H1 (cell line): Measurements from ENCODE around the gene AHR. TPM values are rescaled to one million over a fixed set of nuclear protein-coding genes. Genes with fewer than 3 reads are reported as not detected.

Experiments used
- CTCF ChIA-PET: fragments of 300-600 bp; sonication (Branson Sonifier 250); formaldehyde crosslinking; loops from one replicate; lab custom pipeline; 2021; ENCODE audit not compliant: partially characterized antibody; lab: Charles Lee
- POLR2A ChIA-PET: fragments of 300-600 bp; sonication (Branson Sonifier 250); formaldehyde crosslinking; loops from one replicate; lab custom pipeline; 2021; ENCODE audit warnings: inconsistent platforms; ENCODE audit not compliant: partially characterized antibody; lab: Charles Lee
- DNase-seq, 2 experiments: peaks; one replicate each; pipeline versions ENCODE4 v3.0.0 to v3.0.0-alpha.2; 2010 to 2022; ENCODE audit warnings: low spot score in 2 of 2, low read depth in 1 of 2, mixed read lengths in 1 of 2
- FAIRE-seq: peaks from 2 replicates; lab custom pipeline; 2011; peaks lifted over from hg19 to GRCh38; lab: Jason Lieb, UNC
- H2AFZ ChIP-seq: 2 replicates; pipeline ENCODE4 v1.8.1; 2012; ENCODE audit warnings: low read length, inconsistent platforms
- H2AK5ac ChIP-seq: 2 replicates; pipeline ENCODE4 v1.6.1; 2013; ENCODE audit warnings: low read depth, low read length
- H2BK120ac ChIP-seq: replicated peaks from 2 replicates; pipeline ENCODE3; 2013; ENCODE audit warnings: low read depth, low read length, inconsistent platforms
- H2BK12ac ChIP-seq: 2 replicates; pipeline ENCODE4 v1.6.1; 2013; ENCODE audit warnings: low read depth, low read length
- H2BK15ac ChIP-seq: 2 replicates; pipeline ENCODE4 v1.6.1; 2013; ENCODE audit warnings: low read length
- H2BK20ac ChIP-seq: 2 replicates; pipeline ENCODE4 v1.6.1; 2013; ENCODE audit warnings: low read length
- H2BK5ac ChIP-seq: 2 replicates; pipeline ENCODE4 v1.6.1; 2013; ENCODE audit warnings: low read depth, low read length
- H3K14ac ChIP-seq: 2 replicates; pipeline ENCODE4 v1.6.1; 2013; ENCODE audit warnings: inconsistent platforms; ENCODE audit not compliant: insufficient read length
- H3K18ac ChIP-seq: 2 replicates; pipeline ENCODE4 v1.6.1; 2013; ENCODE audit warnings: low read length; ENCODE audit errors: extremely low read depth
- H3K23ac ChIP-seq: 2 replicates; pipeline ENCODE4 v1.6.1; 2013; ENCODE audit warnings: inconsistent platforms; ENCODE audit not compliant: insufficient read length
- H3K23me2 ChIP-seq: 2 replicates; pipeline ENCODE4 v1.6.1; 2013; ENCODE audit warnings: low read depth, low read length
- H3K27ac ChIP-seq: 2 replicates; pipeline ENCODE4 v1.6.1; 2011; ENCODE audit warnings: low read depth, low read length, inconsistent platforms
- H3K27me3 ChIP-seq, 4 experiments: replicated peaks in 1 of 4; 1 replicate in 1 of 4; 2 replicates in 3 of 4; pipeline versions ENCODE4 v1.6.1 to v1.8.1; 2011 to 2013; ENCODE audit warnings: low read length in 3 of 4, mild to moderate bottlenecking in 3 of 4, inconsistent platforms in 2 of 4, mixed read lengths in 2 of 4, moderate library complexity in 1 of 4; ENCODE audit not compliant: control insufficient read depth in 3 of 4, insufficient read depth in 3 of 4; ENCODE audit errors: extremely low read depth in 1 of 4
- H3K36me3 ChIP-seq, 4 experiments: 2 replicates each; pipeline versions ENCODE4 v1.6.1 to v1.8.1; 2011 to 2013; ENCODE audit warnings: mild to moderate bottlenecking in 4 of 4, low read length in 3 of 4, moderate library complexity in 2 of 4, control low read depth in 1 of 4, inconsistent platforms in 1 of 4; ENCODE audit not compliant: insufficient read depth in 4 of 4, control insufficient read depth in 2 of 4
- H3K4ac ChIP-seq: replicated peaks from 2 replicates; pipeline ENCODE3; 2013; ENCODE audit warnings: low read length, low read depth, mixed read lengths, inconsistent platforms; ENCODE audit not compliant: insufficient read length
- H3K4me1 ChIP-seq, 4 experiments: replicated peaks in 1 of 4; 1 replicate in 1 of 4; 2 replicates in 3 of 4; pipeline versions ENCODE4 v1.6.1 to v1.8.1; 2011 to 2013; ENCODE audit warnings: low read length in 3 of 4, inconsistent platforms in 2 of 4, mixed read lengths in 1 of 4; ENCODE audit not compliant: insufficient read depth in 4 of 4, control insufficient read depth in 3 of 4
- H3K4me2 ChIP-seq, 2 experiments: 2 replicates each; pipeline versions ENCODE4 v1.6.1 to v1.8.1; 2011 to 2013; ENCODE audit warnings: low read depth in 2 of 2, low read length in 2 of 2, control low read depth in 1 of 2, inconsistent platforms in 1 of 2, mild to moderate bottlenecking in 1 of 2; ENCODE audit not compliant: insufficient read depth in 1 of 2
- H3K4me3 ChIP-seq, 4 experiments: fragments of 200-600, 300-600 bp in 1 of 4; sonication (generic), shearing (Covaris generic), sonication (Bioruptor Twin) in 1 of 4; 2 replicates each; pipeline versions ENCODE4 v1.5.1 to v1.8.1; 2011 to 2016; ENCODE audit warnings: low read length in 4 of 4, low read depth in 3 of 4, control low read depth in 2 of 4, inconsistent platforms in 2 of 4, mild to moderate bottlenecking in 2 of 4, mixed read lengths in 1 of 4, moderate library complexity in 1 of 4; ENCODE audit not compliant: insufficient read depth in 2 of 4; ENCODE audit errors: extremely low read depth in 1 of 4
- H3K56ac ChIP-seq: replicated peaks from 2 replicates; pipeline ENCODE3; 2013; ENCODE audit warnings: low read depth, mild to moderate bottlenecking, mixed read lengths, low read length, inconsistent platforms; ENCODE audit not compliant: insufficient read length
- H3K79me1 ChIP-seq: 2 replicates; pipeline ENCODE4 v1.6.1; 2013; ENCODE audit warnings: low read depth, low read length, control low read depth
- H3K79me2 ChIP-seq, 2 experiments: 2 replicates each; pipeline versions ENCODE4 v1.6.1 to v1.8.1; 2012 to 2013; ENCODE audit warnings: low read length in 2 of 2, mild to moderate bottlenecking in 2 of 2, inconsistent platforms in 1 of 2; ENCODE audit not compliant: insufficient read depth in 2 of 2, control insufficient read depth in 1 of 2
- H3K9ac ChIP-seq, 4 experiments: replicated peaks in 1 of 4; 1 replicate in 1 of 4; 2 replicates in 3 of 4; pipeline versions ENCODE4 v1.6.1 to v1.8.1; 2011 to 2013; ENCODE audit warnings: low read depth in 3 of 4, low read length in 3 of 4, control low read depth in 2 of 4, mild to moderate bottlenecking in 2 of 4, moderate library complexity in 2 of 4, inconsistent platforms in 1 of 4; ENCODE audit errors: extremely low read depth in 1 of 4
- H3K9me3 ChIP-seq, 2 experiments: 2 replicates each; pipeline versions ENCODE4 v1.6.1 to v1.8.1; 2012 to 2013; ENCODE audit warnings: mild to moderate bottlenecking in 2 of 2, moderate library complexity in 2 of 2, control low read depth in 1 of 2, inconsistent platforms in 1 of 2, low read depth in 1 of 2, low read length in 1 of 2, mixed read lengths in 1 of 2; ENCODE audit not compliant: insufficient read depth in 2 of 2
- H4K20me1 ChIP-seq, 2 experiments: replicated peaks in 1 of 2; 2 replicates each; pipeline versions ENCODE3 to v1.8.1; 2011 to 2013; ENCODE audit warnings: inconsistent platforms in 2 of 2, low read length in 2 of 2, mild to moderate bottlenecking in 1 of 2; ENCODE audit not compliant: insufficient read depth in 2 of 2, control insufficient read depth in 1 of 2
- H4K5ac ChIP-seq: 2 replicates; pipeline ENCODE4 v1.6.1; 2013; ENCODE audit warnings: low read length, low read depth, mixed read lengths, inconsistent platforms; ENCODE audit not compliant: insufficient read length
- H4K8ac ChIP-seq: 2 replicates; pipeline ENCODE4 v1.8.0; 2013; ENCODE audit warnings: mild to moderate bottlenecking, moderate library complexity, low read length, inconsistent platforms; ENCODE audit not compliant: insufficient read depth; ENCODE audit errors: extremely low read depth
- H4K91ac ChIP-seq: replicated peaks from 2 replicates; pipeline ENCODE3; 2013; ENCODE audit warnings: low read length, mixed read lengths, inconsistent platforms; ENCODE audit not compliant: insufficient read length
- EP300 ChIP-seq, 2 experiments: IDR thresholded peaks; 1 replicate in 1 of 2; 2 replicates in 1 of 2; pipeline ENCODE4 v1.6.1; 2011 to 2012; ENCODE audit warnings: low read depth in 2 of 2, low read length in 2 of 2, mild to moderate bottlenecking in 2 of 2, borderline replicate concordance in 1 of 2, inconsistent platforms in 1 of 2, moderate library complexity in 1 of 2
- PHF8 ChIP-seq: fragments of 200-600 bp; sonication (generic); conservative IDR thresholded peaks from 2 replicates; pipeline ENCODE4 v1.7.1; 2012; ENCODE audit warnings: low read depth, mild to moderate bottlenecking, inconsistent platforms, low read length, moderate library complexity
- ZNF274 ChIP-seq: IDR thresholded peaks from 2 replicates; pipeline ENCODE4 v1.7.0; 2012; ENCODE audit warnings: low read length, borderline replicate concordance; ENCODE audit errors: extremely low read depth
- WGBS, 2 experiments: shearing (Covaris generic) in 1 of 2; methylation state at CpG; one replicate each; pipeline versions ENCODE4 v1.1.6 to v1.1.7; 2013 to 2015; ENCODE audit warnings: low lambda C conversion rate in 2 of 2, mixed read lengths in 2 of 2, inconsistent platforms in 1 of 2, low coverage in 1 of 2, missing lambda C conversion rate in 1 of 2; ENCODE audit not compliant: insufficient replicate concordance in 2 of 2, insufficient coverage in 1 of 2, insufficient read length in 1 of 2; ENCODE audit errors: extremely low coverage in 1 of 2, missing lambda C conversion rate in 1 of 2; 5-methylcytosine and 5-hydroxymethylcytosine counted together
- polyA plus RNA-seq, 7 experiments: library from polyadenylated mRNA; depleted of rRNA in 3 of 7; stranded (reverse) in 5 of 7; unstranded in 2 of 7; fragments of >200 nt in 5 of 7; fragments of 200-250 nt in 2 of 7; gene quantifications; 1 replicate in 5 of 7; 2 replicates in 1 of 7; 4 replicates in 1 of 7; pipeline versions ENCODE4 v1.2.1 to v1.2.3, GENCODE V29; 2011 to 2013; ENCODE audit warnings: missing spikeins in 2 of 7, mixed read lengths in 2 of 7
- total RNA-seq: library from RNA; stranded (reverse); fragmentation: NEBNext Ultra II Directional; extraction: Animal tissue kit (Norgen Biotek cat#: 25700); gene quantifications from 2 replicates; pipeline ENCODE4 v1.2.1, GENCODE V29; 2021

AHR gene
- total and polyA plus RNA-seq, 2 of the 8 experiments (the other 6 are each of a cell fraction or from before 2014, with no cell fraction given) = 1.4 to 9.7 TPM

GRCh38 chr7:17376595-17376994 is 78.1 kb downstream of the AHR start:
- Histone ChIP-seq H4K91ac (no peak overlapping the region), H3K27ac (no peak overlapping the region), H2BK12ac (no peak overlapping the region), H2AFZ (no peak overlapping the region), H3K4me1 (no peaks in the 10 kb centered on the region), H2AK5ac (no peak overlapping the region), H2BK120ac (no peak overlapping the region), H4K5ac (no peak overlapping the region), H2BK15ac (no peak overlapping the region), H3K9ac (no peak overlapping the region), H3K4me3 (no peak overlapping the region), H3K4me2 (no peak overlapping the region), H3K36me3 (no peaks in the 10 kb centered on the region), H3K9me3 (no peaks in the 10 kb centered on the region), H4K20me1 (no peaks in the 10 kb centered on the region), H3K79me1 (no peaks in the 10 kb centered on the region), H4K8ac (no peak overlapping the region), H2BK5ac (no peak overlapping the region), H3K23ac (no peak overlapping the region), H3K4ac (no peak overlapping the region), H2BK20ac (no peak overlapping the region), H3K56ac (no peak overlapping the region), H3K18ac (no peak overlapping the region), H3K23me2 (no peaks in the 10 kb centered on the region; the same call in 1 of the 2 replicates), H3K79me2 (no peaks in the 10 kb centered on the region), H3K27me3 (no peaks in the 10 kb centered on the region; a peak in 1 of 7 replicates), H3K14ac (no peak overlapping the region)
- POLR2A ChIA-PET = no interaction called here
- CTCF ChIA-PET = interaction anchor here (1.0 kb wide), 1 partner anchor 75 kb away, joined by 3 read pairs; no protein-coding TSS in a partner anchor
- DNase-seq = no peak
- WGBS, 2 experiments = 79% methylated on average over 1 of the region's 1 CpG; no CpG with 5 or more reads in 1 of the 2 experiments
- no peak for FAIRE-seq
- no peak for TF ChIP-seq PHF8
- TF ChIP-seq EP300 (IDR thresholded peaks at IDR 0.05; ENCODE audit: borderline replicate concordance in 1 of 2, low read depth in 2 of 2, low read length in 2 of 2) = no peak
- no peak for TF ChIP-seq ZNF274
